ENCODE data around the gene UGT2A1. TPM values are rescaled to one million over a fixed set of nuclear protein-coding genes. Genes with fewer than 3 reads are reported as not detected.

UGT2A1 gene
- total and polyA plus RNA-seq, 2 experiments from 2014 or later = not detected

DNA sequence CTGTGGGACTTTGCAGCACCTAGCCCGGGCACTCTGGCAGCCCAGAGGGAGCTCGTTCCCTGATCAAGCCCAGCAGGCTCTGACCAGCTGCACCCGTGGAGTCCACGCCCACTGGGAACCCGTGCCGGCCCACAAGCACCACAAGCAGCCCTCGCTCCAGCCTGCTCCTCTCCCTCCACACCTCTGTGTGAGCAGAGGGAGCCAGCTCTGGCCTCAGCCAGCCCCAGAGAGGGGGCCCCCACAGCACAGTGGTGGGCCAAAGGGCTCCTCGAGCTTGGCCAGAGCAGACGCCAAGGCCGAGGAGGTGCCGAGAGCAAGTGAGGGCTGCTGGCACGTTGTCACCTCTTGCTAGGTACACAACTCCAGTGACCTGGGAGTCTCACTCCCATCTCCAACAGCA is 5.1 kb upstream of the UGT2A1 start:
- Histone ChIP-seq H3K27ac (no peak overlapping the region), H2AFZ (no peak overlapping the region), H3K79me2 (ENCODE audit: insufficient read depth) (no peaks in the 10 kb centered on the region), H3K4me1 (ENCODE audit: insufficient read depth) (no peaks in the 10 kb centered on the region), H3K4me3 (no peak overlapping the region), H4K20me1 (ENCODE audit: insufficient read depth) (no peaks in the 10 kb centered on the region), H3K9me3 (ENCODE audit: low read depth) (no peaks in the 10 kb centered on the region), H3K9ac (no peak overlapping the region), H3K9me2 (ENCODE audit: insufficient read depth) (no peaks in the 10 kb centered on the region), H3K36me3 (ENCODE audit: low read depth) (no peaks in the 10 kb centered on the region), H3K4me2 (ENCODE audit: unreplicated experiment) (no peak overlapping the region), H3K27me3 (replicated peaks; ENCODE audit: insufficient read depth) (no peaks in the 10 kb centered on the region), H3F3A (ENCODE audit: insufficient read depth) (no peaks in the 10 kb centered on the region)
- TF ChIP-seq EZH2 (IDR thresholded peaks at IDR 0.05; ENCODE audit: insufficient read depth, poor library complexity, severe bottlenecking) = no peak
- in situ Hi-C loops (cut with MboI) = no loop called here
- WGBS, 2 experiments (ENCODE audit: low coverage in 1 of 2, low lambda C conversion rate in 2 of 2, missing lambda C conversion rate in 2 of 2) = 49 to 62% methylated on average over 9 to 12 of the region's 12 CpGs
- DNase-seq = no peak

DNA sequence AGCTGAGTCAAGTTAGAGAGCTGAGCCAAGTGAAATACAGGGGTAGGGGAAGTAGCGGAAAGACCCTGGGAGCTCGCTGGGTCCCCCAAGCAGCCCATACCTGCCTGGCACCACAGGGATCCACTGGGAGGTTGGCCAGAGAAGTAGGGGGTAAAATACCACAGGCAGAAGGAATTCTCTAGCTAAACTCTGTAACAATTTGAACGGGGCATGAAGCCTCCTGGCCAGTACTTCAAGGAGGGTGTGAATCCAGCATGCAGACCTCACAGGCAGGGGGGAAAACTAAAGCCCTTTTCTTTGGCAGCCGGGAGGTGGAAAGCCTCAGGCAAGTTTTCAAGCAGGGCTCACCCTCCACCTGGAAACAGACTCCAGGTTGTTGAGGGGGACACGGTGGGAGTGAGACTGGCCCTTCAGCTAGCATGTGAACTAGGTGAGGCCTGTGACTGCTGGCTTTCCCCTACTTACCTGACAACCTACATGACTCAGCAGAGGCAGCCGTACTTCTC is 3.7 kb upstream of the UGT2A1 start:
- in situ Hi-C loops (cut with MboI) = no loop called here
- TF ChIP-seq EZH2 (IDR thresholded peaks at IDR 0.05; ENCODE audit: insufficient read depth, poor library complexity, severe bottlenecking) (no peak), EZH2phosphoT487 (IDR thresholded peaks at IDR 0.05; ENCODE audit: insufficient read depth, low read depth) (no peak)
- H2AFZ ChIP-seq = no peak overlapping the region

DNA sequence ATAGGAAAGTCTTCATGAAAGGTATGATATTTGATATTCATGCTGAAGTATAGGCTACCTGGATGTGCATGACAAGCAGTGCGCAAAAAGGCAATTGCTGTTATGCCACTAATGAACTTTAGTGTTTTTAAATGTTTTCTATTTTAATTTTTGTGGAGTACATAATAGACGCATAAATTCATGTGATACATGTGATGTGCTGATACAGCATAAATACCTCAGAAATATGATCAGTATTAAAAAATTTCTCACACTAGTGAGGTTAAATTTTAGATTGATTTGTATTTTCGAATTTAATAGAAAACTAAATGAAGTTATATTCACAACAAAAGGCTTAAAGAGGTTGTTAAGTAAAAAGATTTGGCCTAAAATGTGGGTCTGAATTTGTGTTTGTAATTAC is 2.2 kb downstream of the UGT2A1 start:
- Histone ChIP-seq H3K4me3 (no peak overlapping the region), H3K9me3 (ENCODE audit: low read depth) (no peaks in the 10 kb centered on the region), H3K27ac (no peak overlapping the region), H3K9me2 (ENCODE audit: insufficient read depth) (no peaks in the 10 kb centered on the region), H3K4me1 (ENCODE audit: insufficient read depth) (no peaks in the 10 kb centered on the region), H3K79me2 (ENCODE audit: insufficient read depth) (no peaks in the 10 kb centered on the region), H3K36me3 (ENCODE audit: low read depth) (no peaks in the 10 kb centered on the region), H3K27me3 (replicated peaks; ENCODE audit: insufficient read depth) (no peaks in the 10 kb centered on the region), H4K20me1 (ENCODE audit: insufficient read depth) (no peaks in the 10 kb centered on the region), H3F3A (ENCODE audit: insufficient read depth) (no peaks in the 10 kb centered on the region), H2AFZ (no peak overlapping the region), H3K9ac (no peak overlapping the region), H3K4me2 (ENCODE audit: unreplicated experiment) (no peak overlapping the region)
- TF ChIP-seq EZH2phosphoT487 (IDR thresholded peaks at IDR 0.05; ENCODE audit: insufficient read depth, low read depth) (no peak), EZH2 (IDR thresholded peaks at IDR 0.05; ENCODE audit: insufficient read depth, poor library complexity, severe bottlenecking) (no peak)
- in situ Hi-C loops (cut with MboI) = no loop called here
- DNase-seq = no peak
- 43 to 59% methylated on average over 3 of the region's 3 CpGs for WGBS, 2 experiments (ENCODE audit: low coverage in 1 of 2, low lambda C conversion rate in 2 of 2, missing lambda C conversion rate in 2 of 2)

More for the DNA sequence above, 3.7 kb upstream of the UGT2A1 start:
- no peak for DNase-seq
- Histone ChIP-seq H3K27ac (no peak overlapping the region), H3K9me3 (ENCODE audit: low read depth) (no peaks in the 10 kb centered on the region), H3K4me3 (no peak overlapping the region), H3K36me3 (ENCODE audit: low read depth) (no peaks in the 10 kb centered on the region), H3K9ac (no peak overlapping the region), H3K27me3 (replicated peaks; ENCODE audit: insufficient read depth) (no peaks in the 10 kb centered on the region), H3F3A (ENCODE audit: insufficient read depth) (no peaks in the 10 kb centered on the region), H3K9me2 (ENCODE audit: insufficient read depth) (no peaks in the 10 kb centered on the region), H4K20me1 (ENCODE audit: insufficient read depth) (no peaks in the 10 kb centered on the region), H3K4me1 (ENCODE audit: insufficient read depth) (no peaks in the 10 kb centered on the region), H3K4me2 (ENCODE audit: unreplicated experiment) (no peak overlapping the region), H3K79me2 (ENCODE audit: insufficient read depth) (no peaks in the 10 kb centered on the region)
- WGBS, 2 experiments (ENCODE audit: low coverage in 1 of 2, low lambda C conversion rate in 2 of 2, missing lambda C conversion rate in 2 of 2) = 38 to 40% methylated on average over 6 of the region's 6 CpGs

- TF ChIP-seq EZH2phosphoT487 (IDR thresholded peaks at IDR 0.05; ENCODE audit: insufficient read depth, low read depth) (no peak), EZH2 (IDR thresholded peaks at IDR 0.05; ENCODE audit: insufficient read depth, poor library complexity, severe bottlenecking) (no peak)
- H2AFZ ChIP-seq = no peak overlapping the region
- DNase-seq = no peak
- in situ Hi-C loops (cut with MboI) = no loop called here
- no peak overlapping the region for H3K9ac ChIP-seq
- no peaks in the 10 kb centered on the region for H3F3A ChIP-seq (ENCODE audit: insufficient read depth)
- no peaks in the 10 kb centered on the region for H3K79me2 ChIP-seq (ENCODE audit: insufficient read depth)
- no peaks in the 10 kb centered on the region for H3K9me2 ChIP-seq (ENCODE audit: insufficient read depth)
- H3K4me1 ChIP-seq (ENCODE audit: insufficient read depth) = no peaks in the 10 kb centered on the region
- H3K9me3 ChIP-seq (ENCODE audit: low read depth) = no peaks in the 10 kb centered on the region
- 42 to 46% methylated on average over 2 of the region's 2 CpGs for WGBS, 2 experiments (ENCODE audit: low coverage in 1 of 2, low lambda C conversion rate in 2 of 2, missing lambda C conversion rate in 2 of 2)
- H4K20me1 ChIP-seq (ENCODE audit: insufficient read depth) = no peaks in the 10 kb centered on the region
- no peak overlapping the region for H3K4me2 ChIP-seq (ENCODE audit: unreplicated experiment)
- H3K36me3 ChIP-seq (ENCODE audit: low read depth) = no peaks in the 10 kb centered on the region
- no peak overlapping the region for H3K27ac ChIP-seq
- no peak overlapping the region for H3K4me3 ChIP-seq
- H3K27me3 ChIP-seq (replicated peaks; ENCODE audit: insufficient read depth) = no peaks in the 10 kb centered on the region
Measured at GRCh38 chr4:69649629-69650028, 3.4 kb downstream of the UGT2A1 start.

DNA sequence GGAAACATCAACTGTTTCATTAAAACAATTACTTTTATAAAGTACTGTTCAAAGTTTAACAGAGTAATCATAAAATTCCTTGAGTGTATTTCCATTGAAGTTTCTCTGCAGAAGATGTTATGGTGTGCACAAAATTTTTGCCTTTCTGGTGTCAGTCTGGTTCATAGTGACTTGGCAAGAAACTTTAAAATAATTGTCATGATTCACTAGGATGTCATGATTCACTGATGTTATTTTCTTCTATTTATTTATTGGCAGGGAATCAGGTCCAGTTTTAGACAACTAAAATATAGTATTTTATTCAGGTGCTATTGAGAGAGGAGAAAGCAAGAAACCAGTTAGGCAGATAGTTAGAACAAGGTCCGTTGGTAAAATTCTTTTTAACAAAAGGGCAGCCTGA is 3.8 kb downstream of the UGT2A1 start:
- Histone ChIP-seq H3K4me1 (ENCODE audit: insufficient read depth) (no peaks in the 10 kb centered on the region), H3K27ac (no peak overlapping the region), H3F3A (ENCODE audit: insufficient read depth) (no peaks in the 10 kb centered on the region), H2AFZ (no peak overlapping the region), H3K9me3 (ENCODE audit: low read depth) (no peaks in the 10 kb centered on the region), H3K4me3 (no peak overlapping the region), H3K4me2 (ENCODE audit: unreplicated experiment) (no peak overlapping the region), H3K9ac (no peak overlapping the region), H3K79me2 (ENCODE audit: insufficient read depth) (no peaks in the 10 kb centered on the region), H3K9me2 (ENCODE audit: insufficient read depth) (no peaks in the 10 kb centered on the region), H3K36me3 (ENCODE audit: low read depth) (no peaks in the 10 kb centered on the region), H3K27me3 (replicated peaks; ENCODE audit: insufficient read depth) (no peaks in the 10 kb centered on the region), H4K20me1 (ENCODE audit: insufficient read depth) (no peaks in the 10 kb centered on the region)
- peak; percentile 1 for DNase-seq
- 15 to 22% methylated on average over 1 of the region's 1 CpG for WGBS, 2 experiments (ENCODE audit: low coverage in 1 of 2, low lambda C conversion rate in 2 of 2, missing lambda C conversion rate in 2 of 2)
- in situ Hi-C loops (cut with MboI) = no loop called here
- TF ChIP-seq EZH2 (IDR thresholded peaks at IDR 0.05; ENCODE audit: insufficient read depth, poor library complexity, severe bottlenecking) = no peak
- TF ChIP-seq EZH2phosphoT487 (IDR thresholded peaks at IDR 0.05; ENCODE audit: insufficient read depth, low read depth) = no peak
